Tongue (tissue), 2 donors: ENCODE results near the gene SPR. TPM values are rescaled to one million over a fixed set of nuclear protein-coding genes. Genes with fewer than 3 reads are reported as not detected.
"Not testable (repeated sequence)": the region's sequence is repeated elsewhere in the genome, so short reads cannot be mapped to it uniquely, and the experiment has no call there.

ENCODE experiments used
- DNase-seq: peaks from one replicate; pipeline ENCODE4 v3.0.0-alpha.2; 2015
- total RNA-seq: library from RNA; depleted of rRNA; stranded (reverse); fragments of >200 nt; gene quantifications from one replicate; pipeline ENCODE4 v1.2.3, GENCODE V29; 2014

SPR gene
- total RNA-seq, 1 donor from 2014 or later, result 8.4 TPM

GRCh38 chr2:72889991-72890390, 2.8 kb downstream of the SPR start:
- DNase-seq, result no peak

GRCh38 chr2:72891091-72891818, 4.0 kb downstream of the SPR start:
- DNase-seq, result no peak

- DNase-seq, result peak; percentile 80
Observed at GRCh38 chr2:72892506-72893173, 5.4 kb downstream of the SPR start.

- DNase-seq, result peak; percentile 74
Observed at GRCh38 chr2:72893594-72894319, 6.5 kb downstream of the SPR start.

- no peak for DNase-seq
Observed at GRCh38 chr2:72894514-72894913, 7.3 kb downstream of the SPR start.

GRCh38 chr2:72895154-72895553, 7.9 kb downstream of the SPR start:
- DNase-seq, result no peak

GRCh38 chr2:72895759-72896281, 8.6 kb downstream of the SPR start:
- DNase-seq, result peak; percentile 78

- DNase-seq, result peak; percentile 11
Observed at GRCh38 chr2:72896446-72896845, 9.2 kb downstream of the SPR start.

GRCh38 chr2:72897785-72898584, 10.8 kb downstream of the SPR start:
- DNase-seq, result no peak

- no peak for DNase-seq
Observed at GRCh38 chr2:72898585-72898906, 11.3 kb downstream of the SPR start.

- no peak for DNase-seq
Observed at GRCh38 chr2:72900191-72900825, 13.1 kb downstream of the SPR start.

GRCh38 chr2:72901426-72901825, 14.2 kb downstream of the SPR start:
- no peak for DNase-seq

GRCh38 chr2:72907369-72907768, 20.2 kb downstream of the SPR start:
- DNase-seq, result not testable (repeated sequence)

- no peak for DNase-seq
Observed at GRCh38 chr2:72908741-72909140, 21.5 kb downstream of the SPR start.

- no peak for DNase-seq
Observed at GRCh38 chr2:72911256-72911655, 24.0 kb downstream of the SPR start.

- DNase-seq, result no peak
Observed at GRCh38 chr2:72913486-72914205, 26.4 kb downstream of the SPR start.

GRCh38 chr2:72914206-72914559, 27.0 kb downstream of the SPR start:
- no peak for DNase-seq

GRCh38 chr2:72914589-72915319, 27.5 kb downstream of the SPR start:
- no peak for DNase-seq

GRCh38 chr2:72915320-72915906, 28.2 kb downstream of the SPR start:
- DNase-seq, result no peak
